Measurements from ENCODE around the gene TPTE2.
"Not testable (repeated sequence)": the region's sequence is repeated elsewhere in the genome, so short reads cannot be mapped to it uniquely, and the experiment has no call there.

TPTE2 gene

GRCh38 chr13:19561127-19561582 is at the start of gene TPTE2:
TSS of gene TPTE2 (minus strand) at chr13:19561532. CDS start at chr13:19503234, 58,298 bp downstream.
- not testable (repeated sequence) for DNase-seq (ENCODE audit: low spot score)

GRCh38 chr13:19607523-19608078 is 46.3 kb upstream of the TPTE2 start:
- DNase-seq (ENCODE audit: low spot score), result no peak

- no peak for DNase-seq (ENCODE audit: low spot score)
Observed at GRCh38 chr13:19606737-19607136, 45.4 kb upstream of the TPTE2 start.

- DNase-seq (ENCODE audit: low spot score), result no peak
Observed at GRCh38 chr13:19606152-19606551, 44.8 kb upstream of the TPTE2 start.

GRCh38 chr13:19605161-19605955 is 44.0 kb upstream of the TPTE2 start:
- DNase-seq (ENCODE audit: low spot score), result no peak

GRCh38 chr13:19604306-19604705 is 43.0 kb upstream of the TPTE2 start:
- peak; percentile 36 for DNase-seq (ENCODE audit: low spot score)

GRCh38 chr13:19601749-19602725 is 40.7 kb upstream of the TPTE2 start:
- peak; percentile 70 for DNase-seq (ENCODE audit: low spot score)

GRCh38 chr13:19597523-19597922 is 36.2 kb upstream of the TPTE2 start:
- no peak for DNase-seq (ENCODE audit: low spot score)

- peak; percentile 73 for DNase-seq (ENCODE audit: low spot score)
Observed at GRCh38 chr13:19596960-19597361, 35.6 kb upstream of the TPTE2 start.

- no peak for DNase-seq (ENCODE audit: low spot score)
Observed at GRCh38 chr13:19596086-19596485, 34.8 kb upstream of the TPTE2 start.

GRCh38 chr13:19592657-19593180 is 31.4 kb upstream of the TPTE2 start:
- DNase-seq (ENCODE audit: low spot score), result no peak

- no peak for DNase-seq (ENCODE audit: low spot score)
Observed at GRCh38 chr13:19591864-19592263, 30.5 kb upstream of the TPTE2 start.

- no peak for DNase-seq (ENCODE audit: low spot score)
Observed at GRCh38 chr13:19590423-19590822, 29.1 kb upstream of the TPTE2 start.

GRCh38 chr13:19589312-19589711 is 28.0 kb upstream of the TPTE2 start:
- no peak for DNase-seq (ENCODE audit: low spot score)

- DNase-seq (ENCODE audit: low spot score), result peak; percentile 18
Observed at GRCh38 chr13:19587635-19588300, 26.4 kb upstream of the TPTE2 start.

- no peak for DNase-seq (ENCODE audit: low spot score)
Observed at GRCh38 chr13:19586904-19587634, 25.7 kb upstream of the TPTE2 start.

- no peak for DNase-seq (ENCODE audit: low spot score)
Observed at GRCh38 chr13:19581675-19582074, 20.3 kb upstream of the TPTE2 start.

- DNase-seq (ENCODE audit: low spot score), result no peak
Observed at GRCh38 chr13:19575230-19575629, 13.9 kb upstream of the TPTE2 start.

GRCh38 chr13:19573120-19573716 is 11.9 kb upstream of the TPTE2 start:
- no peak for DNase-seq (ENCODE audit: low spot score)

- DNase-seq (ENCODE audit: low spot score), result no peak
Observed at GRCh38 chr13:19572280-19572679, 10.9 kb upstream of the TPTE2 start.
